Urothelium cell line (cell line): ENCODE measurements around the gene HSPA1L.

Experiments
- DNase-seq: peaks from one replicate; pipeline ENCODE4 v3.0.0; 2011; ENCODE audit warnings: low spot score, mixed read lengths
- FAIRE-seq: peaks from 2 replicates; lab custom pipeline; 2011; peaks lifted over from hg19 to GRCh38; lab: Jason Lieb, UNC

The HSPA1L gene

DNA sequence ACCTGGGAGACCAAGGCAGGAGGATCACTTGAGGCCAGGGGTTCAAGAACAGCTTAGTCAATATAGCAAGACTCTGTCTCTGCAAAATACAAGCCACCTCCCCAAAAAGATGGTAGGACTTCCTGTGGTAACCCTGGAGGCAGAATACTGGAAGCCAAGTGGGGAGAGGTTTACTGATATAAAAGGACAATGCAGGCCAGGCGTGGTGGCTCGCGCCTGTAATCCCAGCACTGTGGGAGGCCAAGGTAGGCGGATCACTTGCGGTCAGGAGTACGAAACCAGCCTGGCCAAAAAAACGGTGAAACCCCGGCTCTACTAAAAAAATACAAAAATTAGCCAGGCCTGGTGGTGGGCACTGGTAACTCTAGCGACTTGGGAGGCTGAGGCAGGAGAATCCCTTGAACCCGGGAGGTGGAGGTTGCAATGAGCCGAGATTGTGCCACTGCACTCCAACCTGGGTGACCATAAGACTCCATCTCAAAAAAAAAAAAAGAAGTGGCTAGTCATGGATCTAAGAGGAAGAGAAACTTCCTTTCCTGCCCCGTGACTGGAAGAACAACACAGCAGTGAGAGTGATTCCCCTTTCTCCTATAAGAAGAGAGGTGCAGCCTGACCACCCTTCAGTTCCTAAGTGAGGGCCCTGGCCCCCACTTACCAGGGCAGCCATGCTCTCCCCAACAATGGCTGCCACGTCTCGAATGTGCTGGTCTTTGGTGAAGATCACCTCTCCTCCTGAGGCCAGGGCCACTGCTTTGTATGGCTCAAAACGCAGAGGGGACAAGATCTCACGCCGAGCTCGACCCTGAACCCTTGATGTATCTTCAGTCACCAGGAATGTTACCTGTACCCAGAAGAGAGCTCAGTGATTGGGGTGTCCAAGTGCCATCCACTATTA is 46.5 kb downstream of the HSPA1L start:
- DNase-seq (no peak), FAIRE-seq (no peak)

DNA sequence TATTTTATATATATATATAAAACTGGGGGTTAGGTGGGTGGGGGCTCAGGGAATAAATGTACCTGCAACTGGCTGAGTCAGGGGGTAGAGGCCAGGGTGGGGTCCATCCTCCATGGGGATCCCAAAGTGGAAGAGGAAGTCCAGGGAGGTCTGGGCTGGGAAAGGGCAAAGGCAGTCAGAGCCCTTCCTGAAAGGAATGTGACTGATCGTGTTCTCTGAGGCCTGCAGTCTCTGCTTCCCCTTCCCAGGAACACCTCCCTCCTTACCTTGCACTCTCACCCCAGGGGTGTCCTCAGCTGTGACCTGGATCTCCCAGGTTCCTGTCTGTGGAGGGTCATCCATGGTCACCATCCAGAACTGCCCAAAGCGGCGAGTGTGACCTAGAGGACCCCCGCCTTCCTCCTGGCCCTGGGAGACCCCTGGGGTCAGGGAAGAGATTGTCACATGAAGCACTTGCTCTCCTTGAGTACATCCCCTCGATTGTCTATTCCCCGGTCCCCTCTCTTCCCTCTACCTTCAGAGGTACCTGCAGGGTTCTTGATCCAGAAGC is 47.9 kb downstream of the HSPA1L start:
- DNase-seq, result no peak
- no peak for FAIRE-seq

DNA sequence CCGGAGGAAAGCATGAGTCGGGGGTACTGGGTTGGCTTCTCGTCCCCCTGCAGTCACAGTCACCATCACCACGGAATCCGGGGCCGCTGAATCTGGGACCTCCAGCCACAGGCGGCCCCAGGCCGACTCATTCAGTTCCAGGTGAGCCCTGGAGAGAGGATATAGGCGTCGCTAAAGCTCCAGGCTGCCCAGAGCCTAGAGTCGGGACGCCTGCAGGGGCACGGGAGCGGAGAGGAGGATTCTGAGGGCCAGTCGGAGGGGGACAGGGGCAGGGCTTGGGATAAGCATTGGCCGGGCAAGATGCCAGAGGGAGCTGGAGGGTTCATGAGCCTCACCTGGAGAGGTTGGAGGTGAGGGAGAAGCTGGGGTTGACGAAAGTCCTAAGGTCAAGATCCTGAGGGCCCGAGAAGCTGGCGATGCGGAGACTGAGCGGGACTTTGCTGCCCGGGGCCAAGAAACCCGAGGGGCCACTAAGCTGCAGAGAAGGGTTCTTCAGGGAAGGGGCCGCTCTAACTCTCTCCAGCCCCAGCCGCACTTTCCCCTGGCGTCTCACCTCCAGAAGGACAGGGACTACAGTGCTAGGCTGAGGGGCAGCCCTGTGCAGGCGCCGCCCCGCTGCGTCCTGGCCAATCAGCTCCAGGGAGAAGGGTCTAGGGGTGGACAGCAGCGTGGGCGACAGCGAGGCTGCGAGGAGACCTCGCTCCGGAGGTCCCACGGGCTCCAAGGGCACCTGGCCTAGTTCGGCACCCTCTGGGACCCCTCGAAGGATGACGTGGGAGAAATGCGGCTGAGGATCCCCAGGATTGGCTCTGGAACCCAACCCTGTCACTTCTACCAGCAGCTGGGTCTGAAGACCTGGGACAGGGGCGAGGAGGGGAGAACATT is 48.9 kb downstream of the HSPA1L start:
- no peak for FAIRE-seq
- DNase-seq, result no peak

DNA sequence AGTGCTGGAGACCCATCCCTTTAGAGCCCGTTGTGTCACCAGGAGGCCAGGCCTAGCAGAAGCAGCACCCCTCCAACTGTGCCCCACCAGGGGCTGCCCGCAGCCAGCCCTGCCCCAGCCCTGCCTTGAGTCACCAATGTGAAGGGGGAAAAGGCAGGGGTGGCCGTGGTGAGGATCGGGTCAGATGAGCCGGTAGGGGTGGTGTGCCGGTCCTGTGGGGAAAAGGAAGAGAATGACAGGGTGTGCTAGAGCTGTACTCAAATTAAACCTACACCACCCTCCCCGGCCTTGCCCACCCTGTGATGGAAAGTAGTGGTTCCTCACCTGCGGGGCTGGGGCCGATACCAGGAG is 49.5 kb downstream of the HSPA1L start:
- DNase-seq, result no peak
- FAIRE-seq, result no peak

DNA sequence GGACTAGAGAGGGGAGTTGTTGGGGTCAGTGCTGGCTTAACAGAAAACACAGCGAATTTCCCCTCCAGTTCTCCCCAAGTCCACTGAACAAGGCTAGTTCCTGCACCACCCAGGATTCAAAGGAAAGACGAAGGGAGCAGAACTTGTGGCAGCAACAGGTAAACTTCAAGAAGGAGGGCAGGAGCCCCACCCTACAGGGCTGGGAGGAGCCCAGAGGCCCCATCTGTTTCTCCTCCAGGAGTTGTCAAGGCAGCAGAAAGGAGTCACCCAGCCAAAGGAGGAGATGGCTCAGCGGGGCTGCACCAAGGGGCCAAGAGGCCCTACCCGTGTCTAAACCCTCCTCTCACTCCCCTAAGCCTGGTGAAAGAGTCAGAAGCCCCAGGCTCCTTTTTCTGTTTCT is 50.9 kb downstream of the HSPA1L start:
- DNase-seq, result no peak
- FAIRE-seq, result no peak

DNA sequence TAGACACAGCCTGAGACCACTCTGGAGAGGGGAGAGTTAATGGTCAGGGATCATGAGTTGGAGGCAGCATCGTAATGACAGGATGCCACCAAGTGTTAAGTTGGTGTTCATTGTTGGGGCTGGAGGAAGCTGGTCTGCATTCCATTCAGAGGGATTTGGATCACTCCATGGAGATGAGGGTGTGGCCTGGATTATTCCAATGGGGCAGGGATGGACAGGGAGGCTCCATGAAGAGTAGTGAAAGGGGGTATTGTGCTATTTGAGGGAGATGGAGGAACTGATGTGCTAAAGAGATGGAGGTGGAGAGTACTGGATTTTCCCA is 51.5 kb downstream of the HSPA1L start:
- no peak for FAIRE-seq

DNA sequence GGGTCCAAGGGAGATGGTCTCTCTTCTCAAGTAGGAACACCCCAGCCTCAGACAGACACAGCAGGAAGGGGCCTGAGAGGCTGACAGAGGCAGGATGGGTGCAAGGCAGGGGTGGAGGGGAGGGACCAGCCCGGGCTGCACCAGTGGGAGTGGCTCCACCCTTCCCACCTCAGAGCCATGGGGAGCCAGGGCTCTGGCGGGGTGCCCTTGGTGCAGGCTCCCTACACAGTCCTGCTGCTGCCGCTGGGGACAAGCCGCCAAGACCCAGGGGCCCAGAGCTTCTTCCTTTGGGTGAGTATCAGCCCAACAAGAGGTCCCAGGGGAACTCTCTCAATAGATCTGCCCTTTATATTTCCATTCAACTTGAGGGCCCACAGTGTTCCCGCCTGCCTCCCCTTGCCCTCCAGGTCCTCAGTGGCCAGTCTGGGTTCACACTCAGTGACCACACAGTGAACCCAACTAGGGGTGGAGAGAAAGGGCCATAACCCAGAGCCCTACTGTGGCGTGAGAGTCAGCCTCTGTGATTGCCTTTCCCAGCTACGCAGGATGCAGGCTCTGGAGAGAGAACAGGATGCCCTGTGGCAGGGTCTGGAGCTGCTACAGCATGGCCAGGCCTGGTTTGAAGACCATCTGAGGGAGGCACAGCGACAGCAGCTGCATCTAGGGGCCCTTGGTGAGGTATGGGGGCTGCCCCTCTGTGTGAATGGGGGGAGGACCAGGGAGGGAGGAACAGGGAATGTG is 52.0 kb downstream of the HSPA1L start:
- DNase-seq (no peak), FAIRE-seq (no peak)

More for the DNA sequence above, 51.5 kb downstream of the HSPA1L start:
- DNase-seq, result no peak

DNA sequence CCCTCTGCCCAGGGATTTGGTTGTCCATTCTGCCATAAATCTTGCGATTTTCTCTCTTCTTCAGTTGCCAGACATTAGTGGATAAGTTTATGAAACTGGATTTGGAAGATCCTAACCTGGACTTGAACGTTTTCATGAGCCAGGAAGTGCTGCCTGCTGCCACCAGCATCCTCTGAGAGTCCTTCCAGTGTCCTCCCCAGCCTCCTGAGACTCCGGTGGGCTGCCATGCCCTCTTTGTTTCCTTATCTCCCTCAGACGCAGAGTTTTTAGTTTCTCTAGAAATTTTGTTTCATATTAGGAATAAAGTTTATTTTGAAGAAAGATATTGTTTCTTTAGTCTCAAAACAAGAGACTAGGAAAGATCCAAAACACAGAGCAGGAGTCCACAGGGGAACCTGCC is 52.7 kb downstream of the HSPA1L start, which contains the start of gene SAPCD1:
SAPCD1 (plus strand) TSS at position 301 of the 400 bp plus-strand sequence. CDS start 399 bp downstream, outside the sequence.
- DNase-seq (no peak), FAIRE-seq (no peak)

DNA sequence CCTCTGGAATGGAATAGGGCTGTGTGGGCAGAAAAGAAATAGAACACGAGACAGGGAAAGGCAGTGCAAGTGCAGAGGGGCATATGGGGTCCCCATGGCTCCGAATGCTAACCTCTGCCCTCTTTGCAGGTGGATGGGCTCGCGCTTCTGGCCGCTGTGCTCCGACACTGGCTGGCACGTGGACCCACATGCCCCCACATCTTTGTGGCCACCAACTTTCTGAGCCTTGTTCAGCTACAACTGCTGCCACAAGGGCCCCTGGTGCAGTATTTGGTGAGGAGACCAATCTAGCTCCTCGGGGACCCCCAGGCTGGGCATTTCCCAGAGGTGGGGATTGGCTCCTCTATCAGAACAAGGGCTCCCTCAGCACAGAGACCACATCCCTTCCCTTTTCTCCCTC is 53.7 kb downstream of the HSPA1L start:
- FAIRE-seq (no peak), DNase-seq (no peak)

DNA sequence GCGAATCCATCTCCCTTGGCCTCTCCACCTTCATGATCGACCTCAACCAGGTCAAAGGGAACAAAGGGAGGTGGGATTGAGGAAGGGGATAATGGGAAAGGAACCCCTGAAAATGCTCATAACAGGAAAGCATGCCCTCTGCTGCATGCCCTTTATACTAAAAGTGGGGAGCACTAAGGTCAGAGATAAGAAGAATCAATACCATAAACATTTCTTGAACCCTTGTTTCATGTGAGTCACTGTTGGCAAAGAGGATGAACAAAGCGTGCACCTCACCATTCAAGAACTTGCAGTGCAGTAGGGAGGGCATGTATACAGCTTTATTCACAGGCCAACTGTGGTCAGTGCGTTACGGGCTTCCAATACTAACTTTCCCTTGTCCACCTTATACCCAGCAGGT is 54.3 kb downstream of the HSPA1L start:
- DNase-seq, result no peak
- FAIRE-seq, result no peak
